ENCODE results near the gene ATG5. TPM values are rescaled to one million over a fixed set of nuclear protein-coding genes. Genes with fewer than 3 reads are reported as not detected.
A peak's percentile ranks its signal among the peaks of the same experiment; 100 is the strongest.

ATG5 gene
- total and polyA plus RNA-seq, 9 of the 15 experiments (the other 6 are each of a cell fraction or from before 2014, with no cell fraction given): 29.0 to 80.0 (median 53.2) TPM

DNA sequence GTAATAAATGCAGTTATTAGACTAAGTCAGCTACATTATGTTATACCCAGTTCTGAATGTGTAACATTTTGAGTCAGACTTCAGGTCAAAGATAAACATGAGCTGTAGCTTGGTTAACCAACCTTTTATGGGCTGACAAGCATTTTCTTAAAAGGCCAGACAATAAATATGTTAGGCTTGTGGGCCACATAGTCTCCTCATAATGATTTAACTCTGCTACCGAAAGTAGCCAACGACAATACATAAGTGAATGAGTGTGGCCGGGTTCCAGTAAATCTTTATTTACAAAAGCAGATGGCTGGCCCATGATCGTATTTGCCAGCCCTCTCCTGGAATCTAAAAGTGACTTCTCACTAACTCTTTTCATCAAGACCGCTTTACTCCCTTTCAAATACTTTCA lies 49.9 kb downstream of the ATG5 start:
- in situ Hi-C loops (cut with MboI): no loop called here
- H3K27me3 ChIP-seq (ENCODE audit: control insufficient read depth in 2 of 2, insufficient read depth in 2 of 2, low read length in 2 of 2): no peaks in the 10 kb centered on the region
- no peak overlapping the region for H3K27ac ChIP-seq (ENCODE audit: extremely low read depth, low read depth, low read length)
- H3K9me1 ChIP-seq (ENCODE audit: control insufficient read depth, insufficient read depth, low read length): no peaks in the 10 kb centered on the region
- WGBS (ENCODE audit: insufficient coverage, low coverage, missing lambda C conversion rate): 87% methylated on average over 5 of the region's 5 CpGs
- H3K4me3 ChIP-seq: no peak overlapping the region
- no peak for TF ChIP-seq ZNF766 (CRISPR knock-in tag; conservative IDR thresholded peaks at IDR 0.05)
- TF ChIP-seq, protein P1, sequence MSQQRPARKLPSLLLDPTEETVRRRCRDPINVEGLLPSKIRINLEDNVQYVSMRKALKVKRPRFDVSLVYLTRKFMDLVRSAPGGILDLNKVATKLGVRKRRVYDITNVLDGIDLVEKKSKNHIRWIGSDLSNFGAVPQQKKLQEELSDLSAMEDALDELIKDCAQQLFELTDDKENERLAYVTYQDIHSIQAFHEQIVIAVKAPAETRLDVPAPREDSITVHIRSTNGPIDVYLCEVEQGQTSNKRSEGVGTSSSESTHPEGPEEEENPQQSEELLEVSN (IDR thresholded peaks at IDR 0.05; ENCODE audit: borderline replicate concordance in 1 of 2, extremely low read depth in 1 of 2, insufficient read depth in 1 of 2, insufficient read length in 1 of 2, low read depth in 1 of 2, low read length in 1 of 2, poor library complexity in 1 of 2, severe bottlenecking in 1 of 2): no peak
- TF ChIP-seq, protein P2, sequence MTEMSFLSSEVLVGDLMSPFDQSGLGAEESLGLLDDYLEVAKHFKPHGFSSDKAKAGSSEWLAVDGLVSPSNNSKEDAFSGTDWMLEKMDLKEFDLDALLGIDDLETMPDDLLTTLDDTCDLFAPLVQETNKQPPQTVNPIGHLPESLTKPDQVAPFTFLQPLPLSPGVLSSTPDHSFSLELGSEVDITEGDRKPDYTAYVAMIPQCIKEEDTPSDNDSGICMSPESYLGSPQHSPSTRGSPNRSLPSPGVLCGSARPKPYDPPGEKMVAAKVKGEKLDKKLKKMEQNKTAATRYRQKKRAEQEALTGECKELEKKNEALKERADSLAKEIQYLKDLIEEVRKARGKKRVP (CRISPR knock-in tag; IDR thresholded peaks at IDR 0.05): no peak
- TF ChIP-seq ZBTB7A (IDR thresholded peaks at IDR 0.05; ENCODE audit: borderline replicate concordance, control insufficient read depth, low read depth, low read length): no peak
- no peak for TF ChIP-seq RBFOX2 (IDR thresholded peaks at IDR 0.05; ENCODE audit: low read depth, low read length)
- TF ChIP-seq PTRF (tag; IDR thresholded peaks at IDR 0.05): no peak
- TF ChIP-seq SMARCE1 (IDR thresholded peaks at IDR 0.05): no peak
- no peak for TF ChIP-seq RBM34 (IDR thresholded peaks at IDR 0.05; ENCODE audit: borderline replicate concordance, insufficient read depth, low read length)
- no peak for TF ChIP-seq DIDO1 (tag; IDR thresholded peaks at IDR 0.05; ENCODE audit: low read depth)
- TF ChIP-seq MAFK (IDR thresholded peaks at IDR 0.05; ENCODE audit: low read length): no peak
- TF ChIP-seq, protein P3, sequence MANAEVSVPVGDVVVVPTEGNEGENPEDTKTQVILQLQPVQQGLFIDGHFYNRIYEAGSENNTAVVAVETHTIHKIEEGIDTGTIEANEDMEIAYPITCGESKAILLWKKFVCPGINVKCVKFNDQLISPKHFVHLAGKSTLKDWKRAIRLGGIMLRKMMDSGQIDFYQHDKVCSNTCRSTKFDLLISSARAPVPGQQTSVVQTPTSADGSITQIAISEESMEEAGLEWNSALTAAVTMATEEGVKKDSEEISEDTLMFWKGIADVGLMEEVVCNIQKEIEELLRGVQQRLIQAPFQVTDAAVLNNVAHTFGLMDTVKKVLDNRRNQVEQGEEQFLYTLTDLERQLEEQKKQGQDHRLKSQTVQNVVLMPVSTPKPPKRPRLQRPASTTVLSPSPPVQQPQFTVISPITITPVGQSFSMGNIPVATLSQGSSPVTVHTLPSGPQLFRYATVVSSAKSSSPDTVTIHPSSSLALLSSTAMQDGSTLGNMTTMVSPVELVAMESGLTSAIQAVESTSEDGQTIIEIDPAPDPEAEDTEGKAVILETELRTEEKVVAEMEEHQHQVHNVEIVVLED (CRISPR knock-in tag; IDR thresholded peaks at IDR 0.05): no peak
- TF ChIP-seq SMARCB1 (IDR thresholded peaks at IDR 0.05; ENCODE audit: insufficient read length, low read depth): no peak
- no peak for TF ChIP-seq MBD2 (IDR thresholded peaks at IDR 0.05; ENCODE audit: borderline replicate concordance, low read depth)
- no peak for TF ChIP-seq CREBBP (IDR thresholded peaks at IDR 0.05; ENCODE audit: low read depth, low read length)
- no peak for TF ChIP-seq POLR3A (IDR thresholded peaks at IDR 0.05; ENCODE audit: borderline replicate concordance, extremely low read depth, insufficient read depth, insufficient read length)
- no peak overlapping the region for H3K9ac ChIP-seq (ENCODE audit: insufficient read depth in 1 of 2, low read depth in 2 of 2, low read length in 2 of 2)
- H3K4me1 ChIP-seq (replicated peaks in 1 of 2; ENCODE audit: control insufficient read depth in 2 of 2, insufficient read depth in 2 of 2, low read length in 2 of 2): no peaks in the 10 kb centered on the region; a peak in 1 of 5 replicates
- CTCF ChIA-PET (ENCODE audit: low intra/inter-chr PET ratio): no interaction called here
- FAIRE-seq (peak; percentile 23), DNase-seq (ENCODE audit: extremely low read depth in 1 of 4, low spot score in 3 of 4) (no peak), ATAC-seq (no peak)
- no peak overlapping the region for H2AFZ ChIP-seq (ENCODE audit: low read depth, low read length)
- H4K20me1 ChIP-seq (replicated peaks; ENCODE audit: control insufficient read depth, insufficient read depth, low read length): no peaks in the 10 kb centered on the region
- H3K36me3 ChIP-seq (ENCODE audit: control insufficient read depth, insufficient read depth, low read length): peaks cover 29% of the 10 kb centered on the region
- no peak overlapping the region for H3K4me2 ChIP-seq (ENCODE audit: insufficient read depth, low read length)
- intact Hi-C loops (cut with micrococcal nuclease): no loop called here
- H3K9me3 ChIP-seq (replicated peaks; ENCODE audit: control insufficient read depth, insufficient read depth, low read depth, low read length): no peaks in the 10 kb centered on the region
- no TSS peak for BruUV-seq (replicated peaks)
- H3K79me2 ChIP-seq (ENCODE audit: control insufficient read depth, insufficient read depth, low read length): peaks cover 43% of the 10 kb centered on the region
- POLR2A ChIA-PET: interaction anchor here (1.1 kb wide), 1 partner anchor 15 kb away, joined by 3 read pairs; no protein-coding TSS in a partner anchor

Measured in K562 (cell line).